ENCODE data around the gene REV1.

GRCh38 chr2:99382143-99382542 lies 107.7 kb downstream of the REV1 start:
- TF ChIP-seq POLR2A (IDR thresholded peaks at IDR 0.05) (no peak), CTCF (IDR thresholded peaks at IDR 0.05) (no peak)
